ENCODE results near the gene SH2D3C. TPM values are rescaled to one million over a fixed set of nuclear protein-coding genes. Genes with fewer than 3 reads are reported as not detected.

Gene SH2D3C
- total RNA-seq, 1 experiment from 2014 or later: not detected

DNA sequence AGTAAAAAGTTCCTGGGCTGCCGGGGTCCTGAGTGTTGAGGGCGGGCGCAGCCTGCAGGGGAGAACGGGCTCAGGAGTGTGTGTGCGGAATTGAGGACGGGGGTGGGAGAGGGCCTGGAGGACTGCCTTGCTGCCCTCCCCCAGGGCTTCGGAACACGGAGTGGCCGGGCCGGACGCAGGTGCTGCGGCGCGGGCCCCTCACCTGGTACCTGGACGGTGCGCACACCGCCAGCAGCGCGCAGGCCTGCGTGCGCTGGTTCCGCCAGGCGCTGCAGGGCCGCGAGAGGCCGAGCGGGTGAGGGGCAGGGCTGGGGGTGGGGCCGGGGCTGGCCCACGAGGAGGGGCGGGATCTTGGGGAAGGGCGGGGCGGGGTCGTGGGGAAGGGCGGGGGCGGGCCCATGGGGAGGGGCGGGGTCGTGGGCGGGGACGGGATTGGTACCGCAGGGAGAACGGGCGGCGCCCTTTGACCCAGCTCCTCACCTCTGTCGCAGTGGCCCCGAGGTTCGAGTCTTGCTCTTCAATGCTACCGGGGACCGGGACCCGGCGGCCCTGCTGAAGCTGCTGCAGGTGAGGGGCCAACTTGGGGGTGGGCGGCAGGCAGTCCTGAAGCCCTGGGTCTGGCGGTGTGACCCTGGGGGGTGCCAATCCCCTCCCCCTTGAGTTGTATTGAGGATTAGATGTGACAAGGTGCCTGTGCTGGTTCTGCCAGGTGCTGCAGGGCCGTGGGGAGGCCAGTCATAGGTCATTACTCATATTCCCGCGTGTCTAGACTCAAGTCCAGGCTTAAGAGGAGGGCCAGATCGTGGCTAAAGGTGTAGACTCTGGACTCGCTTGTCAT is 31.3 kb upstream of the SH2D3C start:
- DNase-seq (ENCODE audit: unreplicated experiment): no peak
- Mint-ChIP-seq H3K4me1 (ENCODE audit: insufficient read depth, unreplicated experiment) (peaks cover 5% of the 10 kb centered on the region), H3K36me3 (ENCODE audit: insufficient read depth, unreplicated experiment) (peaks cover 96% of the 10 kb centered on the region), H3K4me3 (ENCODE audit: unreplicated experiment) (no peak overlapping the region), H3K27me3 (ENCODE audit: insufficient read depth, unreplicated experiment) (no peaks in the 10 kb centered on the region), H3K9me3 (ENCODE audit: unreplicated experiment) (no peaks in the 10 kb centered on the region), H3K27ac (ENCODE audit: low read depth, unreplicated experiment) (no peak overlapping the region)
- CTCF ChIA-PET: interaction anchor here (0.7 kb wide), 1 partner anchor 37 kb away, joined by 4 read pairs; no protein-coding TSS in a partner anchor
- POLR2A ChIA-PET: no interaction called here
- TF ChIP-seq, protein P1, sequence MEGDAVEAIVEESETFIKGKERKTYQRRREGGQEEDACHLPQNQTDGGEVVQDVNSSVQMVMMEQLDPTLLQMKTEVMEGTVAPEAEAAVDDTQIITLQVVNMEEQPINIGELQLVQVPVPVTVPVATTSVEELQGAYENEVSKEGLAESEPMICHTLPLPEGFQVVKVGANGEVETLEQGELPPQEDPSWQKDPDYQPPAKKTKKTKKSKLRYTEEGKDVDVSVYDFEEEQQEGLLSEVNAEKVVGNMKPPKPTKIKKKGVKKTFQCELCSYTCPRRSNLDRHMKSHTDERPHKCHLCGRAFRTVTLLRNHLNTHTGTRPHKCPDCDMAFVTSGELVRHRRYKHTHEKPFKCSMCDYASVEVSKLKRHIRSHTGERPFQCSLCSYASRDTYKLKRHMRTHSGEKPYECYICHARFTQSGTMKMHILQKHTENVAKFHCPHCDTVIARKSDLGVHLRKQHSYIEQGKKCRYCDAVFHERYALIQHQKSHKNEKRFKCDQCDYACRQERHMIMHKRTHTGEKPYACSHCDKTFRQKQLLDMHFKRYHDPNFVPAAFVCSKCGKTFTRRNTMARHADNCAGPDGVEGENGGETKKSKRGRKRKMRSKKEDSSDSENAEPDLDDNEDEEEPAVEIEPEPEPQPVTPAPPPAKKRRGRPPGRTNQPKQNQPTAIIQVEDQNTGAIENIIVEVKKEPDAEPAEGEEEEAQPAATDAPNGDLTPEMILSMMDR (IDR thresholded peaks at IDR 0.05; ENCODE audit: unreplicated experiment): no peak
- BruUV-seq (replicated peaks): no TSS peak
- intact Hi-C loops (cut with micrococcal nuclease): no loop called here

DNA sequence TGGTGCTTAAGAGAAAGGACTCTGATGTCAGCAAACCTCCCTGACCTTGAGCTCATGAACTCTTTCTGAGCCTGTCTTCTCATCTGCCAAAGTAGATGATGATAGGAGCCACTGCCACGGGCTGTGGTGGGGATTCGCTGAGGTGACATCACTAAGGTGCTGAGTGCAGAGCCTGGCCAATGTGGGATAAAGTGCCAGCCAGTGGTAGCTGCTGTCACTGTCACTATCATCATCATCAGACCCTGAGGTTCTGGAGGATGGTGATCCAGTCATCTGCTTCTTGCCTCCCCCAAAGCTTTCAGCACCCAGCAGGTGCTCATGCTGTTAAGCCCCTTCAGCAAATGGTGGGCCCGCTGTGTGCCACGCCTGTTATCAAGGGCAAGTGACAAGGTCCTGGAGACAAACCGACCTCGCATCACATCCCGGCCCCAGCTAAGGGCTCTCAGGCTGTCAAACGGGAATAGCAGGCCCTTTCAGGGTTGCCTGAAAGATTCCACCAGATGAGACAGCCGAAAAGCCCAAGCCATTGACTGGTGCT is 30.6 kb upstream of the SH2D3C start:
- no peaks in the 10 kb centered on the region for H3K9me3 Mint-ChIP-seq (ENCODE audit: unreplicated experiment)
- H3K27me3 Mint-ChIP-seq (ENCODE audit: insufficient read depth, unreplicated experiment): no peaks in the 10 kb centered on the region
- POLR2A ChIA-PET: no interaction called here
- no peak for DNase-seq (ENCODE audit: unreplicated experiment)
- no TSS peak for BruUV-seq (replicated peaks)
- no peak overlapping the region for H3K27ac Mint-ChIP-seq (ENCODE audit: low read depth, unreplicated experiment)
- CTCF ChIA-PET: interaction anchor here (0.6 to 1.0 kb wide), 2 partner anchors 135 to 288 kb away, joined by 3 read pairs; no protein-coding TSS in a partner anchor
- H3K4me1 Mint-ChIP-seq (ENCODE audit: insufficient read depth, unreplicated experiment): peaks cover 8% of the 10 kb centered on the region
- no peak overlapping the region for H3K4me3 Mint-ChIP-seq (ENCODE audit: unreplicated experiment)
- intact Hi-C loops (cut with micrococcal nuclease): no loop called here
- H3K36me3 Mint-ChIP-seq (ENCODE audit: insufficient read depth, unreplicated experiment): peaks cover 96% of the 10 kb centered on the region
- TF ChIP-seq, protein P1 (IDR thresholded peaks at IDR 0.05; ENCODE audit: unreplicated experiment): no peak

DNA sequence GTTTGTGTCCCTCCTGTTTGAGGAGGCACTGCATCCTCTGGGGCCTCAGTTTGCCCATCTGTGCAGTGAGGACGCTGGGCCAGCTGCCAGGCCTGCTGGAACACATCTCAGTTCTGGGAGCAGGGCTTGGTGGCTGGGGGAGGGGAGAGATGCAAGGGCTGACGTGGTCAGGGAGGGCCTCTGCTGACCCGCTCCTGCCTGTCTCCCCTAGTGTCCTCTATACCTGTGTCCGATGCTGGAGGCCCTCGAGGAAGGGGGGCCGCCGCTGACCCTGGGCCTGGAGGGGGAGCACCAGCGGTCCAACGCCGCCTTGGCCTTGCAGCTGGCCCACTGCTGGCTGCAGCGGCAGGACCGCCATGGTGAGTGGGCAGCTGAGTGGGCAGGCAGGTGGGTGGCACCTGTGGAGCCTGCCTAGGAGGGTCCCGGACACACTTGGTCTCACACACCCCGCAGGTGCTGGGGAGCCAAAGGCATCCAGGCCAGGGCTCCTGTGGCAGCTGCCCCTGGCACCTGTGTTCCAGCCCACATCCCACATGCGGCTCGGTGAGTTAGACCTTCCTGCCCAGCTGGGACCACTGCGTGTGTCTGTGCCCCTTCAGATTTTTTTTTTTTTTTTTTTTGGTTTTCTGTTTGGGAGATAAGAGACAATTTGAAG is 30.0 kb upstream of the SH2D3C start:
- DNase-seq (ENCODE audit: unreplicated experiment): no peak
- Mint-ChIP-seq H3K4me3 (ENCODE audit: unreplicated experiment) (no peak overlapping the region), H3K9me3 (ENCODE audit: unreplicated experiment) (no peaks in the 10 kb centered on the region), H3K36me3 (ENCODE audit: insufficient read depth, unreplicated experiment) (peaks cover 91% of the 10 kb centered on the region), H3K4me1 (ENCODE audit: insufficient read depth, unreplicated experiment) (peaks cover 12% of the 10 kb centered on the region), H3K27ac (ENCODE audit: low read depth, unreplicated experiment) (no peak overlapping the region), H3K27me3 (ENCODE audit: insufficient read depth, unreplicated experiment) (no peaks in the 10 kb centered on the region)
- BruUV-seq (replicated peaks): no TSS peak
- TF ChIP-seq, protein P1 (IDR thresholded peaks at IDR 0.05; ENCODE audit: unreplicated experiment): no peak
- intact Hi-C loops (cut with micrococcal nuclease): no loop called here
- POLR2A ChIA-PET: no interaction called here
- CTCF ChIA-PET: interaction anchor here (0.6 to 1.0 kb wide), 2 partner anchors 136 to 287 kb away, joined by 3 read pairs; no protein-coding TSS in a partner anchor

DNA sequence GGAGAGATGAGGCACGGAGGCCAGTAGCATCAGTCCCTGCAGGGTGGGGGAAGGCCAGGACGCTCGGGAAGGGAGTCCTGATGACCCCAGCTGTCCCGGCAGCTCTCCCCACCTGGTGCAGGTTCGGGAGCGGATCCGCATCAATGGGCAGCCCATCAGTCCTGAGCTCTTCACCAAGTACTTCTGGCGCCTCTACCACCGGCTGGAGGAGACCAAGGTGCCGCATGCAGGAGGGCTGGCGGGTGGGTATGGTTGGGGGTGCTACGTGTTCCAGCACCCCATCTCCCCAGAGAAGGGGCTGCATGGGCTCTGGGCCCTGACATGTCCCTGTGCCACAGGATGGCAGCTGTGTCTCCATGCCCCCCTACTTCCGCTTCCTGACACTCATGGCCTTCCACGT is 28.4 kb upstream of the SH2D3C start:
- Mint-ChIP-seq H3K4me1 (ENCODE audit: insufficient read depth, unreplicated experiment) (peaks cover 12% of the 10 kb centered on the region), H3K9me3 (ENCODE audit: unreplicated experiment) (no peaks in the 10 kb centered on the region), H3K36me3 (ENCODE audit: insufficient read depth, unreplicated experiment) (peaks cover 75% of the 10 kb centered on the region), H3K4me3 (ENCODE audit: unreplicated experiment) (no peak overlapping the region), H3K27me3 (ENCODE audit: insufficient read depth, unreplicated experiment) (no peaks in the 10 kb centered on the region), H3K27ac (ENCODE audit: low read depth, unreplicated experiment) (no peak overlapping the region)
- BruUV-seq (replicated peaks): no TSS peak
- CTCF ChIA-PET: interaction anchor here (1.3 kb wide), 1 partner anchor 63 kb away, joined by 4 read pairs; no protein-coding TSS in a partner anchor
- TF ChIP-seq, protein P1 (IDR thresholded peaks at IDR 0.05; ENCODE audit: unreplicated experiment): no peak
- intact Hi-C loops (cut with micrococcal nuclease): no loop called here
- POLR2A ChIA-PET: no interaction called here
- no peak for DNase-seq (ENCODE audit: unreplicated experiment)
